ENCODE data around the gene SF3A1. TPM values are rescaled to one million over a fixed set of nuclear protein-coding genes. Genes with fewer than 3 reads are reported as not detected.

SF3A1 gene
- total and polyA plus RNA-seq, 2 of the 13 experiments (the other 11 are each of a cell fraction or from before 2014, with no cell fraction given), result 10.0 to 22.0 TPM

- TF ChIP-seq ZBTB37 (CRISPR knock-in tag; IDR thresholded peaks at IDR 0.05) (no peak), ZBTB20 (CRISPR knock-in tag; IDR thresholded peaks at IDR 0.05; ENCODE audit: borderline replicate concordance, low read depth) (no peak), ZNF276 (CRISPR knock-in tag; IDR thresholded peaks at IDR 0.05; ENCODE audit: low read depth) (no peak), ZNF496 (CRISPR knock-in tag; IDR thresholded peaks at IDR 0.05; ENCODE audit: insufficient replicate concordance) (no peak), ZFP82 (CRISPR knock-in tag; IDR thresholded peaks at IDR 0.05; ENCODE audit: borderline replicate concordance) (no peak), KDM5A (IDR thresholded peaks at IDR 0.05; ENCODE audit: borderline replicate concordance, low read length) (no peak), ZNF878 (CRISPR knock-in tag; IDR thresholded peaks at IDR 0.05) (no peak), SIN3A (IDR thresholded peaks at IDR 0.05; ENCODE audit: borderline replicate concordance, low read depth, low read length) (no peak), ZBTB7B (CRISPR knock-in tag; IDR thresholded peaks at IDR 0.05) (no peak), DRAP1 (CRISPR knock-in tag; IDR thresholded peaks at IDR 0.05) (no peak), NFRKB (IDR thresholded peaks at IDR 0.05) (no peak), ATF1 (CRISPR knock-in tag; IDR thresholded peaks at IDR 0.05) (no peak), KLF9 (CRISPR knock-in tag; IDR thresholded peaks at IDR 0.05; ENCODE audit: low read depth) (no peak), KDM3A (CRISPR knock-in tag; IDR thresholded peaks at IDR 0.05; ENCODE audit: low read depth) (no peak)
Measured at GRCh38 chr22:30301995-30302809, 54.5 kb downstream of the SF3A1 start (continued).
